A549 treated with RU486 at 1 μM for 4 hours (cell line): ENCODE results near the gene RASD1. TPM values are rescaled to one million over a fixed set of nuclear protein-coding genes. Genes with fewer than 3 reads are reported as not detected.

ENCODE experiments used
- total RNA-seq: library from RNA; stranded (reverse); fragments of 200-300 nt; extraction: Qiagen RNA extraction; gene quantifications from 5 replicates; pipeline ENCODE4 v1.2.3, GENCODE V29; 2022; ENCODE audit warnings: low read depth

The RASD1 gene, protein sequence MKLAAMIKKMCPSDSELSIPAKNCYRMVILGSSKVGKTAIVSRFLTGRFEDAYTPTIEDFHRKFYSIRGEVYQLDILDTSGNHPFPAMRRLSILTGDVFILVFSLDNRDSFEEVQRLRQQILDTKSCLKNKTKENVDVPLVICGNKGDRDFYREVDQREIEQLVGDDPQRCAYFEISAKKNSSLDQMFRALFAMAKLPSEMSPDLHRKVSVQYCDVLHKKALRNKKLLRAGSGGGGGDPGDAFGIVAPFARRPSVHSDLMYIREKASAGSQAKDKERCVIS
- 0.63 to 1.1 TPM (median 0.89 TPM) in 5 replicates for total RNA-seq

GRCh38 chr17:17496189-17497064 is at the start of gene RASD1:
TSS of gene RASD1 (minus strand) at chr17:17496395. CDS start at chr17:17496181, 214 bp downstream.

DNA sequence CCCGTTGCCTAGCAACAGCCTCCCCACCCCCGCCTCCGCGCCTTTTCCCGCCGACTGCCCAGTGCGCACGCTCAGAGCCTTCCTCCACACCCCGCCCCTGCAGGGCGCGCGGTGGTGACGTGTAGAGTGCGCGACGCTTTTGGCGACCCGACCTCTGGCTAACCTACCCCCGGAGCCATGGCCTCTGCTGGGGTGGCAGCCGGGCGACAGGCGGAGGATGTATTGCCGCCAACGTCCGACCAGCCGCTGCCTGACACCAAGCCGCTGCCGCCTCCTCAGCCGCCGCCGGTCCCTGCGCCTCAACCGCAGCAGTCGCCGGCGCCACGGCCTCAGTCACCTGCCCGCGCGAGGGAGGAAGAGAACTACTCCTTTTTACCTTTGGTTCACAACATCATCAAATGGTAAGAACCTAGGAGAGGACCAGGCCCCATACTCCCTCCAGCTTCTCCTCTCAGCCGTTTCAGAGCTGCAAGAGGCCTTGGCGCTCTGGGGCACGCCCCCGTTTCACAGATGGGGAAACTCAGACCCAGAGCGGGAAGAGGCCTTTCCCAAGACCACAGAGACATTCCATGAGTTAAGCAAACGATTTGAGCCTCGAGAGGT is 19.2 kb downstream of the RASD1 start, which contains the start of gene MED9:
Gene MED9 (plus strand): TSS at position 136 of the 603 bp plus-strand sequence. CDS start 42 bp downstream, at position 178.

Other genes with a start within 250 kb of the RASD1 start
- gene COPS3, start 215.1 kb downstream of the RASD1 start, total RNA-seq: 144 to 155 TPM (median 151 TPM) in 5 replicates
- 5.5 to 11.6 TPM (median 10.1 TPM) in 5 replicates for gene NT5M, start 193.0 kb downstream of the RASD1 start, total RNA-seq
- gene MED9, start 19.4 kb downstream of the RASD1 start, total RNA-seq: 17.2 to 20.2 TPM (median 18.7 TPM) in 5 replicates
- 51.7 to 76.3 TPM (median 59.0 TPM) in 5 replicates for gene PEMT, start 95.3 kb upstream of the RASD1 start, total RNA-seq
- gene RAI1, start 185.1 kb upstream of the RASD1 start, total RNA-seq: 30.8 to 40.1 TPM (median 38.4 TPM) in 5 replicates